Nucleus accumbens (tissue), 56 donors: ENCODE results near the gene SDCCAG8.

Experiments
- DNase-seq, 56 donors: peaks; one replicate each; lab custom pipeline; 2025; lab: John Stamatoyannopoulos, UW

SDCCAG8 gene

GRCh38 chr1:243275316-243275715, 19.5 kb downstream of the SDCCAG8 start:
- DNase-seq = no peak

- no peak for DNase-seq
Measured at GRCh38 chr1:243280571-243281129, 24.8 kb downstream of the SDCCAG8 start.

DNA sequence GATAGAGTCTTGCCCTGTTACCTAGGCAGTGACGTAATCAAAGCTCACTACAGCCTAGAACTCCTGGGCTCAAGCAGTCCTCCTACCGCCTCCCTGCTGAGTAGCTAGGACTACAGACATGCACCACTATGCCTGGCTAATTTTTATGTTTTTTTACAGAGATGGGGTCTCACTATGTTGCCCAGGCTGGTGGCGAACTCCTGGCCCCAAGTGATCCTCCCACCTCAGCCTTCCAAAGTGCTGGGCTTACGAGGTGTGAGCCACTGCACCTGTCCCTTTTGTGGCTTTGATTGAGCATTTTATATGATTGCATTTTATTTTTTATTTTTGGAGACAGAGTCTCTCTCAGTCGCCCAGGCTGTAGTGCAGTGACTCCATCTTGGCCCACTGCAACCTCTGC, 25.8 kb downstream of the SDCCAG8 start:
- DNase-seq = no peak

DNA sequence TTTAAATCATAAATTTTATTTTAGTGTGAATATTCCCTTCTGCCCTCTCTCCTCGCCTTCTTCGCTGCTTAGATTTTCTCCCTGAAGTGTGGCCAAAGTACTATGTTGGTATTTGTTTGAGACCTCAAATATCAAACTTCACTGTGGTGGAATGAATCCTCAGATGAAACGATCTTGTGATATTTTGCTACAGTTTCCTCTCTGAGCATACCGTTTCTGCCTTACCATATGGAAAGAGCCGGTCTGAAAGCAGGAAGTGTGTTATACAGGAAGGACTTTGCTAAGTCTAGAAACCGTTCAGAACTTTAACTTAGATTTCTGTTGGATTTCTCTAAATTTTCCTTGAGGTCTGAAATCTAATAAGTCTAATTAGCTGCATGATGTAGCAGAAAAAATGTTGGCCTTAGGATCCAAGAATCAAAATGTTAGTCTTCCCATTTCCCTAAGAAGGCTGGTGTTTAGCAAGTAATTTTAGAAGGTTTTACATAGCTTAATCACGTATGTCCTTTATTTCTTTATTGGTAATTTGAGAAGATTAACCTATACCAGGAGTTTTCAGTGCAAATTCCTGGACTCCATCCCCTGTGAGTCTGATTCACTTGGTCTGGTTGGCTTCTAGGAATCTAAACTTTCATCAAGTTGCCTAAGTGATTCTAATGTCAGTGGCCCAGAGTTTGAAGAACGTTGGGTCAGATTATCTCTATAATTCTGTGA, 30.7 kb downstream of the SDCCAG8 start:
- DNase-seq = no peak

DNA sequence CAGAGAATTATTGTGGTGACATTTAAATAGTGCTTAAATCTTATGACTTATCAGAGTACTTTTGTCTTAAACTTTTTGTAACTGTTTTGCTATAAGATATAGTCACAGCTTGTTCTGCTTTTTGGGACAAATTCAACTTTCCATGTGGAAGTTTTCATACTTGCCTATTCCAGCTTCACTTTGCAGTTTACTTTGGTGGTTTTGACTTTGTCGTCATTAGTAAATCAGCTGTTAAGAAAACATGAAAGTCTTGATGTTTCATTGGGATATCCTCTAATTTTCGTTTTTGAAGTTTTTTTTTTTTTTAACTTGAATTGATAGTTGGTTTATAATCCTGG, 31.3 kb downstream of the SDCCAG8 start:
- DNase-seq = no peak

GRCh38 chr1:243287652-243288051, 31.8 kb downstream of the SDCCAG8 start:
- DNase-seq = no peak

DNA sequence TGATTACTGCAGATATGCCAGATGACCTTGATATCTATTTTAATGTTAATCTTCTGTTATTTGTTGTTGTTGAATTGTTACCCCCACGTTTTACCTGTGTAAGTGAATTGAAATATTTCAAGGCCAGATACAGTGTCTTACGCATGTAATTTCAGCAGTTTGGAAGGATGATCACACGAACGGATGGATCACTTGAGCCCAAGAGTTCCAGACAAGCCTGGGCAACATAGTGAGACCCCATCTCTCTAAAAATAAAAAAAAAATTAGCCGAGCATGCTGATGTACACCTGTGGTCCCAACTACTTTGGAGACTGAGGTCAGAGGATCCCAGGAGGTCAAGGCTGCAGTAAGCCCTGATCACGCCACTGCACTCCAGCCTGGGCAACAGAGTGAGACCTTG, 32.2 kb downstream of the SDCCAG8 start:
- DNase-seq = no peak

GRCh38 chr1:243291292-243291691, 35.5 kb downstream of the SDCCAG8 start:
- DNase-seq = no peak

DNA sequence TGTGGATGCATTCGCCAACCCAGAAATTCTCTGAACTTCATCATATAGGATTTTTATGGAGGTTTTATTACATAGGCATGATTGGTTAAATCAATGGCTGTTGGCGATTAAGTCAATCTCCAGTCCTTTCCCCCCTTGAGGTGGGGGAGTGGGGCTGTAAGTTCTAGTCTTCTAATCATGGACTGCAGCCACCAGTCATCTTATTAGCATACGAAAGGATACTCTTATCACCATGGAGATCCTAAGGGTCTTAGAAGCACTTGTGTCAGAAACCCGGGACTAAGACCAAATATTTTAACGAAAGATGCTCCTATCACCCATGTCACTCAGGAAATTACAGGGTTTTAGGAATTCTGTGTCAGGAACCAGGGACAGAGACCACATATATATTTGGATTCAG, 36.3 kb downstream of the SDCCAG8 start:
- DNase-seq = no peak

GRCh38 chr1:243293941-243294722, 38.3 kb downstream of the SDCCAG8 start:
- DNase-seq = no peak

- DNase-seq = no peak
Measured at GRCh38 chr1:243294723-243295121, 38.9 kb downstream of the SDCCAG8 start.

- DNase-seq = no peak
Measured at GRCh38 chr1:243299069-243299468, 43.2 kb downstream of the SDCCAG8 start.

- no peak for DNase-seq
Measured at GRCh38 chr1:243301059-243301458, 45.2 kb downstream of the SDCCAG8 start.

GRCh38 chr1:243311809-243312208, 56.0 kb downstream of the SDCCAG8 start:
- DNase-seq = no peak

DNA sequence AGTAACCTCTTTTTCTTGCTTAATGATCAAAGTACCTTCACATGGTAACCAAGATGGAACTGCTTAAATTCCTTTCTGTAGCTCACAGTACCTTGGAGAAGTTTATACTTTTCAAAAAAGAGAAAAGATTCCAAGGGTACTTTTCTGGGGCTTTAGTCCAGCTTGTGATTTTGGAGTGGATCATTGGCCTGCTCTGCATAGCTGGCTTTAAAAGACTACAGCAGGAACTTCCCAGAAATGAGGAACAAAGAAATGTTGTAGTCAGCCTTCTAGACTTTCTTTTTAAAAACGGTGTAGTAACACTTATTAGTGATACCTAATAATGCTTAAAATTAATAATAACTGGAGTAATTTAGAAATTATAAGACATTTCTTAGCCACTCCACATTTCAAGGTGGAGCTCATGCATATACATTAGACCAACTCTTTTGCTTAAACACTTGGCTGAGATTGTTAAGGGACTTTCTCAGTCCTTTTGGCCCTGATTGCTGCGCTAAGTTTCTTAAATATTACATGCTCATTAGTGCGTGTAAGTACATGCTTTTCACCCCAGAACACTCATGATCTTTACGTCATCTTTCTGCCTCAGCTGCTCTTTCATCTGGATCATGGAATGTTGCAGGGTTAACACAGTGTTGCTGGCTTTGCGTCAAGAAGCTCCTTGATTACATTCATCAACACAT, 57.3 kb downstream of the SDCCAG8 start:
- no peak for DNase-seq

DNA sequence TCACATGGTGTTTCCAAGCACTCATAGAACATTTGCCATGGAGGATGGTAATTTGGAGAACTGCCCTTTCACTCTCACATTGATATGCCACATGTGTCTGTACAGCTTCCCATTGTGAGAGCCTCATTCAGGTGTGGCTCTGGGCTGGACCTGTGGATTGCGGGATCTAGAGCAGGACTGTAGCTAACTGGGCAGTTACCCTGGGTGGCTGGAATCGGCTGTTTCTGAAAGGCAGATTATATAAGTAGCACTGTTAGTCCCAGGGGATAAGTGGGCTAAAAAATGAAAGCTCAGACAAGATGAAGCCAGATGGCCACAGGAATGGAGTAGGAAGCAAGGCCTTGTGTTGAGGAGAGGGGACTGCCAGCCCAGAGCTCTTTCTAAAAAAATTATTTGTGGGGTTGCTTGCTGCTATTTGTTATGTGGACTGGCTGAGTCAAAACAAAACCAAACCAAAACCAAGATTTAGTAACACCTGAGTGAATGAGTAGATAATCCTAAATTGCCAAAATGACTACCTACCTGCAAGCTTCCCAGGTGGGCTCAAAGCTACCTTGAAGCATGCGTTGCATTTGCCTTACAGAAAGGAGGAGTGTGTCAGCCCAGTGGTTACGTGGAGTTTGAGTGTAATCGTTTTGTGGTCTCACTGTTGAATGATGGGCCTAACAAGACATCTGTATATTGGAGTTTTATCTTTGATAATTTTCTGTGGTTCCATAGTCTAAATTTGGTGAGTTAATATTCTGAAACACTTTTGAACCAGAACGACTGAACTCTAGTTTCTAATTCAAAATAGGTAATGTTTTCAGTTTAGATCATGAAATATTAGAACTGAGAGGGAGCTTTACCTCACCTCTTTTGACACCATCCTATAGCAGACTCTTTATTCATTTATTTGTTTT, 58.0 kb downstream of the SDCCAG8 start:
- DNase-seq = peak in 2 of 56 donors; percentile 1 to 3

DNA sequence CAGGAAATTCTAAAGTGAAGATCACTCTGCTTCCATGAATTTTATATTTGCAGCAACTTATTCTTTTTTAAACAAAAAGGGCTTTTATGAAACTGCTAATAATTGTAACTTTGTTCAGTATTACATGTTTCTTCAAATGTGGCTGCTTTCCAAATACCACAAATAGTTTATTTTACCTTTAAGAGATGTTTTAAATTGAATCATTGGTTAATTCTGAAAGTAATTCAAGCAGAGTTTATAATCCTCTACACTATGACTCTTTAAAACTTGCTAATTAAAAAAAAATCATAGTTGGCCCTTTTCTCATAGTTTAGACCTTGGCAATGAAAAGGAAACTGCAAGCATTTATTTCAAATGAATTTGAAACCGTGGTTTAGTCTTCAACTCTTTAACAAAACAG, 59.6 kb downstream of the SDCCAG8 start:
- no peak for DNase-seq

DNA sequence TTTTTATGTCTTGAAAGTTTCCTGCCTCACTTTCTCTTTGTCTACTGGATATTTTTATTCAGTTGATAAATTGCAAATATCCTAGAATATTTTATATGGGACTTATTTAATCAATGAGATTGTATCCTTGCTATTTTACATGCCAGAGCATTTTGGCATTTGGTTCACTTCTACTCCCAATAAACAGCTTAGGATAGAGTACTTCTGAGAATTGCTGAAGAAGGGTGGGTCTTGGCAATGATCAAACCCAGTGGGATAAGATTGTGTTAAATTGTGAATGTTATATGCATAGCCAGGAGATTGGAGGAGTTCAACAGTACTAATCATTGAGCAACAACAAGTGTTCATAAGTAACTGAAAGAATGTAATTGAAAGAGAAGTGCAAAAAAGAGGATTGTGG, 60.1 kb downstream of the SDCCAG8 start:
- DNase-seq = no peak

GRCh38 chr1:243316366-243316989, 60.6 kb downstream of the SDCCAG8 start:
- DNase-seq = peak in 54 of 56 donors; percentile 9 to 91 (median 74)

- no peak for DNase-seq
Measured at GRCh38 chr1:243320224-243320623, 64.4 kb downstream of the SDCCAG8 start.
